Mesenchymal stem cell (in vitro differentiated cells and primary cell): Measurements from ENCODE around the gene E2F7.

ENCODE experiments used
- DNase-seq: peaks from one replicate; pipeline ENCODE4 v3.0.0-alpha.2; 2013
- H2AFZ ChIP-seq: one replicate; pipeline ENCODE4 v1.6.1; 2013; ENCODE audit warnings: low read depth, mild to moderate bottlenecking, control low read depth, inconsistent platforms, low read length, moderate library complexity
- H2AK5ac ChIP-seq: 2 replicates; pipeline ENCODE4 v1.6.1; 2013; ENCODE audit warnings: low read length, moderate library complexity, mild to moderate bottlenecking, inconsistent platforms; ENCODE audit not compliant: severe bottlenecking
- H2BK120ac ChIP-seq: one replicate; pipeline ENCODE4 v1.6.1; 2013; ENCODE audit warnings: low read depth, mild to moderate bottlenecking, inconsistent platforms, low read length, moderate library complexity
- H2BK12ac ChIP-seq, 2 experiments: one replicate each; pipeline ENCODE4 v1.6.1; 2013; ENCODE audit warnings: inconsistent platforms in 2 of 2, low read length in 2 of 2, mild to moderate bottlenecking in 2 of 2, moderate library complexity in 2 of 2, control low read depth in 1 of 2
- H2BK15ac ChIP-seq: one replicate; pipeline ENCODE4 v1.6.1; 2013; ENCODE audit warnings: mild to moderate bottlenecking, low read depth, inconsistent platforms; ENCODE audit not compliant: poor library complexity, severe bottlenecking
- H2BK5ac ChIP-seq: 2 replicates; pipeline ENCODE4 v1.6.1; 2013; ENCODE audit warnings: low read depth, mild to moderate bottlenecking, low read length, control low read depth, inconsistent platforms; ENCODE audit not compliant: poor library complexity, severe bottlenecking
- H3K14ac ChIP-seq, 2 experiments: one replicate each; pipeline ENCODE4 v1.6.1; 2013; ENCODE audit warnings: inconsistent platforms in 2 of 2, low read length in 2 of 2, control low read depth in 1 of 2, mild to moderate bottlenecking in 1 of 2, moderate library complexity in 1 of 2
- H3K18ac ChIP-seq, 2 experiments: one replicate each; pipeline ENCODE4 v1.6.1; 2013; ENCODE audit warnings: inconsistent platforms in 2 of 2, low read length in 2 of 2, control low read depth in 1 of 2, low read depth in 1 of 2, mild to moderate bottlenecking in 1 of 2
- H3K23ac ChIP-seq, 2 experiments: one replicate each; pipeline ENCODE4 v1.6.1; 2013; ENCODE audit warnings: inconsistent platforms in 2 of 2, low read length in 2 of 2, mild to moderate bottlenecking in 2 of 2, moderate library complexity in 2 of 2, control low read depth in 1 of 2
- H3K27ac ChIP-seq: 2 replicates; pipeline ENCODE4 v1.5.1; 2013; ENCODE audit warnings: mild to moderate bottlenecking, moderate library complexity, low read length, control low read depth, inconsistent platforms; ENCODE audit not compliant: poor library complexity, severe bottlenecking
- H3K27me3 ChIP-seq, 2 experiments: 2 replicates each; pipeline versions ENCODE4 v1.6.1 to v1.7.0; 2013; ENCODE audit warnings: low read length in 2 of 2, mild to moderate bottlenecking in 2 of 2, moderate library complexity in 2 of 2, control low read depth in 1 of 2, inconsistent platforms in 1 of 2; ENCODE audit not compliant: control insufficient read depth in 1 of 2, insufficient read depth in 1 of 2
- H3K36me3 ChIP-seq, 2 experiments: 2 replicates each; pipeline versions ENCODE4 v1.6.1 to v1.7.0; 2013; ENCODE audit warnings: low read length in 2 of 2, control low read depth in 1 of 2, inconsistent platforms in 1 of 2, low read depth in 1 of 2, mild to moderate bottlenecking in 1 of 2; ENCODE audit not compliant: insufficient read depth in 2 of 2, control insufficient read depth in 1 of 2
- H3K4ac ChIP-seq, 2 experiments: one replicate each; pipeline ENCODE4 v1.6.1; 2013; ENCODE audit warnings: inconsistent platforms in 2 of 2, low read length in 2 of 2, mild to moderate bottlenecking in 2 of 2, moderate library complexity in 2 of 2, control low read depth in 1 of 2, low read depth in 1 of 2
- H3K4me1 ChIP-seq: 2 replicates; pipeline ENCODE4 v1.6.1; 2013; ENCODE audit warnings: low read depth, low read length, control low read depth; ENCODE audit not compliant: control insufficient read depth, insufficient read depth
- H3K4me2 ChIP-seq: 2 replicates; pipeline ENCODE4 v1.6.1; 2013; ENCODE audit warnings: low read length, mild to moderate bottlenecking, inconsistent platforms; ENCODE audit not compliant: poor library complexity, severe bottlenecking
- H3K4me3 ChIP-seq, 2 experiments: 2 replicates each; pipeline versions ENCODE4 v1.5.1 to v1.7.0; 2013; ENCODE audit warnings: low read length in 2 of 2, mild to moderate bottlenecking in 2 of 2, control low read depth in 1 of 2, low read depth in 1 of 2; ENCODE audit not compliant: insufficient read depth in 1 of 2
- H3K79me1 ChIP-seq: replicated peaks from 2 replicates; pipeline ENCODE4 v1.6.1; 2013; ENCODE audit warnings: mild to moderate bottlenecking, control low read depth, low read length, inconsistent platforms; ENCODE audit not compliant: poor library complexity, severe bottlenecking
- H3K9ac ChIP-seq: 2 replicates; pipeline ENCODE4 v1.7.0; 2013; ENCODE audit warnings: mild to moderate bottlenecking, low read length, moderate library complexity
- H3K9me3 ChIP-seq: 2 replicates; pipeline ENCODE4 v1.7.0; 2013; ENCODE audit warnings: mild to moderate bottlenecking, low read length; ENCODE audit not compliant: control insufficient read depth
- H4K8ac ChIP-seq: one replicate; pipeline ENCODE4 v1.6.1; 2013; ENCODE audit warnings: inconsistent platforms, mild to moderate bottlenecking, low read length, moderate library complexity
- H4K91ac ChIP-seq: one replicate; pipeline ENCODE4 v1.6.1; 2013; ENCODE audit warnings: mild to moderate bottlenecking, low read length, inconsistent platforms
- WGBS: methylation state at CpG from one replicate; pipeline ENCODE4 v1.1.7; 2013; ENCODE audit warnings: mixed read lengths; 5-methylcytosine and 5-hydroxymethylcytosine counted together

Gene E2F7

GRCh38 chr12:77001276-77001675 is 64.1 kb downstream of the E2F7 start:
- Histone ChIP-seq H2AFZ (no peak overlapping the region), H4K8ac (no peak overlapping the region), H3K9me3 (peaks cover 5% of the 10 kb centered on the region), H3K4me2 (no peak overlapping the region), H2BK5ac (no peak overlapping the region), H3K4me1 (no peaks in the 10 kb centered on the region), H4K91ac (no peak overlapping the region), H3K79me1 (no peaks in the 10 kb centered on the region), H3K18ac (no peak overlapping the region), H3K27me3 (no peaks in the 10 kb centered on the region), H3K36me3 (no peaks in the 10 kb centered on the region), H3K23ac (no peak overlapping the region), H3K9ac (no peak overlapping the region), H2BK12ac (no peak overlapping the region), H3K14ac (no peak overlapping the region), H2BK120ac (no peak overlapping the region), H2BK15ac (no peak overlapping the region), H3K4ac (no peak overlapping the region), H3K27ac (no peak overlapping the region), H2AK5ac (no peak overlapping the region), H3K4me3 (no peak overlapping the region)
- 92% methylated on average over 18 of the region's 18 CpGs for WGBS
- DNase-seq = no peak

- Histone ChIP-seq H3K14ac (no peak overlapping the region), H3K9ac (no peak overlapping the region)
- 93% methylated on average over 1 of the region's 2 CpGs for whole genome bisulfite sequencing
Observed at GRCh38 chr12:76998908-76999556, 66.3 kb downstream of the E2F7 start.

DNA sequence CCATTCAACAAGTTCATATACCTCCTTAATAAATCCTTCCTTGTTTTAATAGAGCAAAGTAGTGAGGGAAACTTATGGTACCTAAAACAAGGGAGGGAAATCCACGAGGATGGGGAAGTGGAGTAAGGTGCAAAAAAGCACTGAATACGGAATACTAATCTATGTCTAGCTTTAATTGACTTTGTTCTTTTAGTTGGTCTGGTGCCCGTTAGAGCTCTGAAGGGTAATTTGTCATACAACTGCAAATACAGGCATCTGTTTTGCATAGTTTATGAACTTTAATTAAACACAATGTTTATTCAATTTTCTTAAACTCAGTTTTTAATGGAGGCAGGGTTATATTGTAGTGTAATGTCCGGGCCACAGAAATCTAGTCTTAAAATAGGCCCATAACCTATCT is 67.0 kb downstream of the E2F7 start:
- no peak overlapping the region for H2BK120ac ChIP-seq
- H3K79me1 ChIP-seq = no peaks in the 10 kb centered on the region
- H2BK5ac ChIP-seq = no peak overlapping the region
- H2BK12ac ChIP-seq = no peak overlapping the region
- no peak overlapping the region for H4K8ac ChIP-seq
- H3K4me3 ChIP-seq = no peak overlapping the region
- no peak overlapping the region for H3K18ac ChIP-seq
- no peak for DNase-seq
- 25% methylated on average over 2 of the region's 4 CpGs for WGBS
- no peak overlapping the region for H2AFZ ChIP-seq
- H3K4me2 ChIP-seq = no peak overlapping the region
- no peak overlapping the region for H3K4ac ChIP-seq
- H2AK5ac ChIP-seq = no peak overlapping the region
- peaks cover 5% of the 10 kb centered on the region for H3K9me3 ChIP-seq
- H3K27me3 ChIP-seq = no peaks in the 10 kb centered on the region
- no peak overlapping the region for H4K91ac ChIP-seq
- no peaks in the 10 kb centered on the region for H3K4me1 ChIP-seq
- no peak overlapping the region for H3K23ac ChIP-seq
- no peak overlapping the region for H3K27ac ChIP-seq
- no peak overlapping the region for H3K9ac ChIP-seq
- no peak overlapping the region for H3K14ac ChIP-seq
- no peaks in the 10 kb centered on the region for H3K36me3 ChIP-seq
- H2BK15ac ChIP-seq = no peak overlapping the region

More at GRCh38 chr12:76998908-76999556, 66.3 kb downstream of the E2F7 start:
- Histone ChIP-seq H2AFZ (no peak overlapping the region), H3K4me3 (no peak overlapping the region), H4K91ac (no peak overlapping the region), H3K9me3 (peaks cover 5% of the 10 kb centered on the region), H2BK5ac (no peak overlapping the region), H3K36me3 (no peaks in the 10 kb centered on the region), H3K18ac (no peak overlapping the region), H3K27ac (no peak overlapping the region), H3K4ac (no peak overlapping the region), H3K4me2 (no peak overlapping the region), H3K79me1 (no peaks in the 10 kb centered on the region), H2BK12ac (no peak overlapping the region), H4K8ac (no peak overlapping the region), H3K23ac (no peak overlapping the region), H3K27me3 (no peaks in the 10 kb centered on the region), H2BK120ac (no peak overlapping the region), H2AK5ac (no peak overlapping the region), H3K4me1 (no peaks in the 10 kb centered on the region), H2BK15ac (no peak overlapping the region)
- DNase-seq = no peak

DNA sequence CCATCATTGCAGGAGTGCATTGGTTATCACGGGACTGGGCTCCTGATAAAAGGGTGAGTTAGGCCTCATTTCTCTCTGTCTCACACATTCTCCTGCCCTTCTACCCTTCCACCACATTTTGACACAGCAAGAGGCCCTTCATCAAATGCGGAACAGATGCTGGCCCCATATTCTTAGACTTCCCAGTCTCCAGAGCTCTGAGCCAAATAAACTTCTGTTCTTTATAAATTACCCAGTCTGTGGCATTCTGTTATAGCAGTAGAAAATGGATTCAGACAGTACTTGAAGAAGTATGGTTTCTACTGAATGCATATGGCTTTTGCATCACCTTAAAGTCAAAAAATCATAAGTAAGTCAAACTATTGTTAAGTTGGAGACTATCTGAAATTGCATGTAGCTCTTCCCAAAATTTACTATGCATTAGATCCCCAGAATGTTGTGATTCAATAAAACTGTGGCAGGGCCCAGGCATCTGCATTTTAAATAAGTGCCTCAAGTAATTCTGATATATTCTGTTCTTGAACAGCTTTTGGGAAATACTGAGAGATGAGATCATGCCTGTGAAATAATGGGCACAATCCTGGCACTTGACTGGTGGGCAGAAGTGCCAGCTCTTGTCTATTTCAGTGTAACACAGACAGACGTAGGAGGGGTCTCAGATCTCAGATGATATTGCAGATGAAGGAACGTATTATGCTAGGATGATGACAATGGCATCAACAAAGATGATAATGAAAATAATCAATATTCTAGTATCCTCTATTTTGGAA is 68.2 kb downstream of the E2F7 start:
- Histone ChIP-seq H4K8ac (no peak overlapping the region), H3K9ac (no peak overlapping the region), H4K91ac (no peak overlapping the region), H3K9me3 (peaks cover 5% of the 10 kb centered on the region), H3K36me3 (no peaks in the 10 kb centered on the region), H2BK12ac (no peak overlapping the region), H2AFZ (no peak overlapping the region), H3K14ac (no peak overlapping the region), H3K79me1 (no peaks in the 10 kb centered on the region), H2BK120ac (no peak overlapping the region), H3K27ac (no peak overlapping the region), H2BK15ac (no peak overlapping the region), H3K18ac (no peak overlapping the region), H2AK5ac (no peak overlapping the region), H3K4ac (no peak overlapping the region), H3K4me2 (no peak overlapping the region), H3K4me1 (no peaks in the 10 kb centered on the region), H3K4me3 (no peak overlapping the region), H2BK5ac (no peak overlapping the region), H3K27me3 (no peaks in the 10 kb centered on the region), H3K23ac (no peak overlapping the region)
- DNase-seq = no peak
- WGBS = 97% methylated on average over 2 of the region's 4 CpGs
